GM12878 (cell line): ENCODE results near the gene CACNA2D2. TPM values are rescaled to one million over a fixed set of nuclear protein-coding genes. Genes with fewer than 3 reads are reported as not detected.

ENCODE experiments used
- ATAC-seq: fragments of 200-7000 bp; cut with Tn5 transposase; 3 replicates; pipeline ENCODE4 v1.9.1; 2020; ENCODE audit warnings: mild to moderate bottlenecking, moderate library complexity
- BruUV-seq: library from RNA; stranded (reverse); fragments of 400-500 nt; replicated peaks from 2 replicates; lab custom pipeline; 2021; lab: Mats Ljungman, UMichigan
- CTCF ChIA-PET: fragments of 300-600 bp; sonication (Branson Sonifier 250); formaldehyde crosslinking; extraction: SDS; loops from one replicate; lab custom pipeline; 2021; ENCODE audit warnings: inconsistent platforms; lab: Yijun Ruan, JAX
- POLR2A ChIA-PET: fragments of 350-600 bp; formaldehyde crosslinking; extraction: SDS; loops from one replicate; lab custom pipeline; 2021; ENCODE audit warnings: inconsistent platforms; lab: Charles Lee
- RAD21 ChIA-PET: fragments of 300-600 bp; sonication (Branson Sonifier 250); formaldehyde crosslinking; loops from one replicate; lab custom pipeline; 2023; ENCODE audit warnings: antibody characterized with exemption; ENCODE audit not compliant: unreplicated experiment; lab: Charles Lee
- SMC1A ChIA-PET: fragments of 300-600 bp; sonication (Branson Sonifier 250); formaldehyde crosslinking; loops from one replicate; lab custom pipeline; 2023; ENCODE audit not compliant: unreplicated experiment, uncharacterized antibody; lab: Charles Lee
- DNase-seq: peaks from one replicate; pipeline ENCODE4 v3.0.0-alpha.2; 2011; ENCODE audit warnings: low read depth, low spot score
- FAIRE-seq: peaks from 3 replicates; lab custom pipeline; 2011; peaks lifted over from hg19 to GRCh38; lab: Jason Lieb, UNC
- H2AFZ ChIP-seq: 2 replicates; pipeline ENCODE4 v1.6.0; 2011; ENCODE audit warnings: low read depth, low read length, control low read depth; ENCODE audit not compliant: control insufficient read depth
- H3K27ac ChIP-seq: 2 replicates; pipeline ENCODE4 v1.5.1; 2011; ENCODE audit warnings: control low read depth; ENCODE audit not compliant: control insufficient read depth, insufficient read depth
- H3K27me3 ChIP-seq, 2 experiments: replicated peaks in 1 of 2; 2 replicates each; pipeline versions ENCODE4 v1.6.0 to v1.6.1; 2011; ENCODE audit warnings: low read length in 1 of 2; ENCODE audit not compliant: control insufficient read depth in 2 of 2, insufficient read depth in 2 of 2
- H3K36me3 ChIP-seq, 2 experiments: 2 replicates each; pipeline ENCODE4 v1.5.1; 2011; ENCODE audit warnings: low read length in 1 of 2; ENCODE audit not compliant: control insufficient read depth in 2 of 2, insufficient read depth in 2 of 2
- H3K4me1 ChIP-seq: 2 replicates; pipeline ENCODE4 v1.6.1; 2011; ENCODE audit warnings: mild to moderate bottlenecking, low read length, moderate library complexity, mixed read lengths; ENCODE audit not compliant: control insufficient read depth, insufficient read depth
- H3K4me2 ChIP-seq: 2 replicates; pipeline ENCODE4 v1.6.0; 2011; ENCODE audit warnings: control low read depth; ENCODE audit not compliant: control insufficient read depth, insufficient read depth
- H3K4me3 ChIP-seq: fragments of 200-600 bp; sonication (generic); 2 replicates; pipeline ENCODE4 v1.5.1; 2016
- H3K79me2 ChIP-seq: 2 replicates; pipeline ENCODE4 v1.6.0; 2011; ENCODE audit warnings: low read length; ENCODE audit not compliant: control insufficient read depth, insufficient read depth
- H3K9ac ChIP-seq: 2 replicates; pipeline ENCODE4 v1.8.0; 2011; ENCODE audit warnings: low read length, control low read depth, mixed read lengths; ENCODE audit not compliant: control insufficient read depth, insufficient read depth
- H3K9me3 ChIP-seq: replicated peaks from 3 replicates; pipeline ENCODE4 v1.5.1; 2011; ENCODE audit warnings: mild to moderate bottlenecking, low read length; ENCODE audit not compliant: control insufficient read depth, insufficient read depth
- H4K20me1 ChIP-seq: 2 replicates; pipeline ENCODE4 v1.6.0; 2011; ENCODE audit not compliant: control insufficient read depth, insufficient read depth
- ATF3 ChIP-seq: IDR thresholded peaks from 2 replicates; pipeline ENCODE4 v1.6.1; 2011; ENCODE audit warnings: low read depth, mild to moderate bottlenecking, low read length, moderate library complexity, borderline replicate concordance; ENCODE audit errors: extremely low read depth
- CBX5 ChIP-seq: sonication (generic); IDR thresholded peaks from 2 replicates; pipeline ENCODE4 v1.6.1; 2016; ENCODE audit warnings: low read depth, moderate library complexity, mild to moderate bottlenecking, inconsistent platforms
- CEBPB ChIP-seq, 2 experiments: fragments of 150-350 bp in 1 of 2; IDR thresholded peaks; 2 replicates each; pipeline ENCODE4 v1.6.1; 2012 to 2014; ENCODE audit warnings: low read depth in 2 of 2, low read length in 2 of 2, borderline replicate concordance in 1 of 2, inconsistent platforms in 1 of 2
- ELK1 ChIP-seq: IDR thresholded peaks from 2 replicates; pipeline ENCODE4 v1.6.1; 2012; ENCODE audit warnings: low read depth, low read length, improper control_type of control experiment
- IKZF1 ChIP-seq: fragments of 450-650 bp; conservative IDR thresholded peaks from 2 replicates; pipeline ENCODE4 v1.6.1; 2017; ENCODE audit warnings: antibody characterized with exemption, mild to moderate bottlenecking
- MXI1 ChIP-seq: fragments of 150-350 bp; IDR thresholded peaks from 2 replicates; pipeline ENCODE4 v1.6.1; 2011; ENCODE audit warnings: low read depth, mild to moderate bottlenecking, inconsistent platforms, low read length, improper control_type of control experiment
- NR2C1 ChIP-seq: fragments of 450-650 bp; IDR thresholded peaks from 2 replicates; pipeline ENCODE4 v1.6.1; 2017; ENCODE audit warnings: antibody characterized with exemption, mild to moderate bottlenecking, moderate library complexity
- TBL1XR1 ChIP-seq: IDR thresholded peaks from 2 replicates; pipeline ENCODE4 v1.6.1; 2012; ENCODE audit warnings: low read depth, low read length, improper control_type of control experiment
- TCF7 ChIP-seq: IDR thresholded peaks from 2 replicates; pipeline ENCODE4 v1.6.1; 2014; ENCODE audit warnings: antibody characterized with exemption, borderline replicate concordance
- WRNIP1 ChIP-seq: IDR thresholded peaks from 2 replicates; pipeline ENCODE4 v1.6.1; 2011; ENCODE audit warnings: low read depth, low read length, improper control_type of control experiment, borderline replicate concordance
- YY1 ChIP-seq: IDR thresholded peaks from 2 replicates; pipeline ENCODE4 v1.6.1; 2011; ENCODE audit warnings: low read depth, mild to moderate bottlenecking, low read length
- ZNF207 ChIP-seq: fragments of 450-650 bp; IDR thresholded peaks from 2 replicates; pipeline ENCODE4 v1.6.1; 2014; ENCODE audit warnings: antibody characterized with exemption, mild to moderate bottlenecking, borderline replicate concordance
- ZNF592 ChIP-seq: fragments of 450-650 bp; IDR thresholded peaks from 2 replicates; pipeline ENCODE4 v1.6.1; 2017; ENCODE audit warnings: mild to moderate bottlenecking, moderate library complexity
- WGBS: methylation state at CpG from one replicate; pipeline ENCODE4 v1.1.6; 2016; ENCODE audit warnings: low lambda C conversion rate; ENCODE audit not compliant: insufficient replicate concordance, insufficient coverage; ENCODE audit errors: missing lambda C conversion rate; 5-methylcytosine and 5-hydroxymethylcytosine counted together
- in situ Hi-C: fragments of 300-500 bp; cut with MboI; formaldehyde crosslinking; loops from 9 replicates; pipeline ENCODE4 v1.14.3; 2018; ENCODE audit warnings: mixed read lengths
- intact Hi-C: fragments of 100-400 bp; cut with micrococcal nuclease; formaldehyde crosslinking; loops from one replicate; pipeline ENCODE4 v1.14.2; 2022; ENCODE audit not compliant: unreplicated experiment
- polyA plus RNA-seq, 11 experiments: library from polyadenylated mRNA; depleted of rRNA in 4 of 11; unstranded in 6 of 11; stranded (reverse) in 5 of 11; fragments of >200 nt; fragmentation: Nextera tagmentation in 4 of 11; fragmentation: Illumina TruSeq in 1 of 11; extraction: Ambion mirVana in 4 of 11; extraction: Trizol in 1 of 11; gene quantifications; 1 replicate in 1 of 11; 2 replicates in 10 of 11; pipeline versions ENCODE4 v1.2.1 to v1.2.3, GENCODE V29; 2011 to 2016; ENCODE audit warnings: inconsistent platforms in 2 of 11, missing spikeins in 2 of 11, low read depth in 1 of 11
- total RNA-seq, 4 experiments: library from RNA; depleted of rRNA in 3 of 4; stranded (reverse); fragments of >200 nt in 3 of 4; fragmentation: Illumina TruSeq in 1 of 4; extraction: Trizol in 1 of 4; gene quantifications; 2 replicates each; pipeline versions ENCODE4 v1.2.1 to v1.2.3, GENCODE V29; 2013 to 2021

The CACNA2D2 gene
- total and polyA plus RNA-seq, 10 of the 15 experiments (the other 5 are each of a cell fraction or from before 2014, with no cell fraction given) = 0.03 to 0.07 TPM; not detected in 8

- Histone ChIP-seq H3K4me1 (no peaks in the 10 kb centered on the region), H3K27me3 (no peaks in the 10 kb centered on the region; a peak in 2 of 4 replicates), H3K4me3 (no peak overlapping the region), H3K36me3 (no peaks in the 10 kb centered on the region), H3K27ac (no peak overlapping the region), H2AFZ (no peak overlapping the region), H3K9me3 (no peaks in the 10 kb centered on the region), H3K4me2 (no peak overlapping the region), H3K79me2 (no peaks in the 10 kb centered on the region), H4K20me1 (no peaks in the 10 kb centered on the region), H3K9ac (no peak overlapping the region)
- RAD21 ChIA-PET = no interaction called here
- WGBS = 72% methylated on average over 3 of the region's 3 CpGs
- SMC1A ChIA-PET = no interaction called here
- no peak for TF ChIP-seq TBL1XR1
- FAIRE-seq (no peak), ATAC-seq (no peak), DNase-seq (no peak)
- intact Hi-C loops (no loop called here), in situ Hi-C loops (no loop called here)
- POLR2A ChIA-PET = no interaction called here
- no TSS peak for BruUV-seq
- CTCF ChIA-PET = no interaction called here
Measured at GRCh38 chr3:50459785-50460184, 43.6 kb downstream of the CACNA2D2 start.

- ChIA-PET SMC1A (no interaction called here), CTCF (no interaction called here)
- no TSS peak for BruUV-seq
- TF ChIP-seq IKZF1 (no peak), WRNIP1 (no peak), CEBPB (IDR thresholded peaks at IDR 0.05; ENCODE audit: borderline replicate concordance in 1 of 2, low read depth in 2 of 2, low read length in 2 of 2) (no peak), CBX5 (no peak), YY1 (no peak), ATF3 (no peak), ZNF207 (no peak), ELK1 (no peak), TCF7 (no peak), MXI1 (no peak), NR2C1 (no peak), ZNF592 (no peak)
Measured at GRCh38 chr3:50457988-50458387, 45.4 kb downstream of the CACNA2D2 start.

More at GRCh38 chr3:50457988-50458387, 45.4 kb downstream of the CACNA2D2 start:
- H3K79me2 ChIP-seq = no peaks in the 10 kb centered on the region
- no peaks in the 10 kb centered on the region; a peak in 2 of 4 replicates for H3K27me3 ChIP-seq
- WGBS = 14% methylated on average over 7 of the region's 7 CpGs
- intact Hi-C loops (no loop called here), in situ Hi-C loops (no loop called here)
- FAIRE-seq (no peak), ATAC-seq (no peak), DNase-seq (no peak)
- no peak overlapping the region for H3K9ac ChIP-seq
- no peak overlapping the region for H3K27ac ChIP-seq
- H3K36me3 ChIP-seq = no peaks in the 10 kb centered on the region
- ChIA-PET RAD21 (no interaction called here), POLR2A (no interaction called here)
- H3K4me1 ChIP-seq = no peaks in the 10 kb centered on the region
- H3K9me3 ChIP-seq = no peaks in the 10 kb centered on the region
- H4K20me1 ChIP-seq = no peaks in the 10 kb centered on the region
- H3K4me3 ChIP-seq = no peak overlapping the region
- H3K4me2 ChIP-seq = no peak overlapping the region
- no peak overlapping the region for H2AFZ ChIP-seq
